Measurements from ENCODE around the gene TCAF1. TPM values are rescaled to one million over a fixed set of nuclear protein-coding genes. Genes with fewer than 3 reads are reported as not detected.

Gene TCAF1
- total and polyA plus RNA-seq, 4 donors: 10.1 to 65.8 (median 24.7) TPM

DNA sequence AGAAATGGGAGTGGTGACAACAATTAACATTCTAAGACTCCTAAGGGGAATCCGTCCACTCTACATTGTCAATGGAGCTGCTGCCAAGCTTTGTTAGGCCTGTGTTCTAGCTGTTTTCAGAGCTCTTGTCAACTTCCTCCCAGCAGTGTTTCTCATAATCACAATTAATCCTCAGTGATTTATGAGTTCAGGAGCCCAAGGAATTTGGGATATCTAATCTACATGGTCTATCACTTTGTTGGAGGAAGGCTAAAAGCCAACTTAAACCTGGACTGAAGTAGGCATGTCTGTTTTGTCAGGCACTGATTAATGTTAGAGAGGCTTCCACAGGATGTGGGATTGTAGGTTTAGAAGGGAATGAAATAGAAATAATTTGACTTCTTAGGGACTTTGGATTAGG lies 22.9 kb upstream of the TCAF1 start:
- Histone ChIP-seq H3K9me3 (ENCODE audit: control insufficient read depth in 4 of 4, insufficient read depth in 3 of 4, low read length in 3 of 4) (no peaks in the 10 kb centered on the region), H3K4me1 (ENCODE audit: control insufficient read depth in 5 of 5, insufficient read depth in 5 of 5, low read length in 5 of 5) (no peaks in the 10 kb centered on the region), H3K9ac (ENCODE audit: insufficient read depth in 1 of 2, low read length in 2 of 2) (no peak overlapping the region), H3K27ac (ENCODE audit: low read depth in 1 of 2, low read length in 1 of 2) (no peak overlapping the region), H3K27me3 (ENCODE audit: control insufficient read depth in 3 of 3, insufficient read depth in 3 of 3, low read length in 2 of 3) (no peaks in the 10 kb centered on the region), H3K4me3 (no peak overlapping the region), H3K36me3 (ENCODE audit: control insufficient read depth in 4 of 4, insufficient read depth in 4 of 4, low read length in 4 of 4) (no peaks in the 10 kb centered on the region)
- TF ChIP-seq, protein P1, sequence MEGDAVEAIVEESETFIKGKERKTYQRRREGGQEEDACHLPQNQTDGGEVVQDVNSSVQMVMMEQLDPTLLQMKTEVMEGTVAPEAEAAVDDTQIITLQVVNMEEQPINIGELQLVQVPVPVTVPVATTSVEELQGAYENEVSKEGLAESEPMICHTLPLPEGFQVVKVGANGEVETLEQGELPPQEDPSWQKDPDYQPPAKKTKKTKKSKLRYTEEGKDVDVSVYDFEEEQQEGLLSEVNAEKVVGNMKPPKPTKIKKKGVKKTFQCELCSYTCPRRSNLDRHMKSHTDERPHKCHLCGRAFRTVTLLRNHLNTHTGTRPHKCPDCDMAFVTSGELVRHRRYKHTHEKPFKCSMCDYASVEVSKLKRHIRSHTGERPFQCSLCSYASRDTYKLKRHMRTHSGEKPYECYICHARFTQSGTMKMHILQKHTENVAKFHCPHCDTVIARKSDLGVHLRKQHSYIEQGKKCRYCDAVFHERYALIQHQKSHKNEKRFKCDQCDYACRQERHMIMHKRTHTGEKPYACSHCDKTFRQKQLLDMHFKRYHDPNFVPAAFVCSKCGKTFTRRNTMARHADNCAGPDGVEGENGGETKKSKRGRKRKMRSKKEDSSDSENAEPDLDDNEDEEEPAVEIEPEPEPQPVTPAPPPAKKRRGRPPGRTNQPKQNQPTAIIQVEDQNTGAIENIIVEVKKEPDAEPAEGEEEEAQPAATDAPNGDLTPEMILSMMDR (IDR thresholded peaks at IDR 0.05; ENCODE audit: control extremely low read depth, extremely low read depth): no peak
- DNase-seq: no peak
- ATAC-seq (ENCODE audit: insufficient read depth, low FRiP score): no peak
- WGBS, 2 donors: 65 to 70% methylated on average over 1 of the region's 1 CpG

DNA sequence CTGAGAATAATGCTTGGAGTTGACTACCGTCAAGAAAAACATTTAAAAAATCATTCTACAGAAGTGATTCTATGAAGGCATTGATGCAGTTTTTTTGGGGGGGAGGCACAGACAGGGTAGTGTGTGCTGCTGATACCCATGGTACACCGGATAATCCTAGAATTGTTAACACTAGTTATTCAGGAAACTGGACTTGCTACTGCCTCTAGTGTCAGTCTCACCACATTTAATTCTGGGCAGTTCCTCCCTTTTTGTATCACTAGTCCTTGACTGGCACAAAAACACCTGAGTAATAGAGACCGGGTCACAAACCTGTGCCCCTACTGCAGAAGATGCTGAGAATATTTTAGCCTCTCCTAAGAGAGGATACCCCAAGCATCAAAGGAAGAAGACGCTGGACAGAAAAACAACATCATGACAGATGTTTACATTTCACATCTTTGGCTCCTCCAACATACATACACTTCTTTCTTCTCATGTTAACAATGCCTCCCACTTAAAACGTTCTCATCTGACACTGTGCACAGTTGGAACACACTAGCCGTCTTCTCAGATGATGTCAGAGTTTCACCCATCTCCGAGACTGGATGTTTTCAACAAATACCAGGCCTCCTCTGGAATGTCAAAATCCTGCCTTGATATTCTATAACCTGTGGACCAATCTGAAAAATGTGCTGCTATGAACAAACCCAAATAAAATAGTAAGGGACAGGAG lies 13.1 kb upstream of the TCAF1 start:
- no peaks in the 10 kb centered on the region for H3K36me3 ChIP-seq (ENCODE audit: control insufficient read depth in 4 of 4, insufficient read depth in 4 of 4, low read length in 4 of 4)
- TF ChIP-seq, protein P1 (IDR thresholded peaks at IDR 0.05; ENCODE audit: control extremely low read depth, extremely low read depth): no peak
- no peak for ATAC-seq (ENCODE audit: insufficient read depth, low FRiP score)
- H3K9ac ChIP-seq (ENCODE audit: insufficient read depth in 1 of 2, low read length in 2 of 2): no peak overlapping the region
- H3K27ac ChIP-seq (ENCODE audit: low read depth in 1 of 2, low read length in 1 of 2): no peak overlapping the region
- H3K4me1 ChIP-seq (ENCODE audit: control insufficient read depth in 5 of 5, insufficient read depth in 5 of 5, low read length in 5 of 5): peaks cover 0 to 34% (median 5%) of the 10 kb centered on the region in 5 donors
- DNase-seq: peak in 2 of 3 donors; percentile 58 to 68
- no peaks in the 10 kb centered on the region for H3K27me3 ChIP-seq (ENCODE audit: control insufficient read depth in 3 of 3, insufficient read depth in 3 of 3, low read length in 2 of 3)
- H3K4me3 ChIP-seq: no peak overlapping the region
- H3K9me3 ChIP-seq (ENCODE audit: control insufficient read depth in 4 of 4, insufficient read depth in 3 of 4, low read length in 3 of 4): no peaks in the 10 kb centered on the region
- 59 to 78% methylated on average over 7 of the region's 7 CpGs for WGBS, 2 donors

DNA sequence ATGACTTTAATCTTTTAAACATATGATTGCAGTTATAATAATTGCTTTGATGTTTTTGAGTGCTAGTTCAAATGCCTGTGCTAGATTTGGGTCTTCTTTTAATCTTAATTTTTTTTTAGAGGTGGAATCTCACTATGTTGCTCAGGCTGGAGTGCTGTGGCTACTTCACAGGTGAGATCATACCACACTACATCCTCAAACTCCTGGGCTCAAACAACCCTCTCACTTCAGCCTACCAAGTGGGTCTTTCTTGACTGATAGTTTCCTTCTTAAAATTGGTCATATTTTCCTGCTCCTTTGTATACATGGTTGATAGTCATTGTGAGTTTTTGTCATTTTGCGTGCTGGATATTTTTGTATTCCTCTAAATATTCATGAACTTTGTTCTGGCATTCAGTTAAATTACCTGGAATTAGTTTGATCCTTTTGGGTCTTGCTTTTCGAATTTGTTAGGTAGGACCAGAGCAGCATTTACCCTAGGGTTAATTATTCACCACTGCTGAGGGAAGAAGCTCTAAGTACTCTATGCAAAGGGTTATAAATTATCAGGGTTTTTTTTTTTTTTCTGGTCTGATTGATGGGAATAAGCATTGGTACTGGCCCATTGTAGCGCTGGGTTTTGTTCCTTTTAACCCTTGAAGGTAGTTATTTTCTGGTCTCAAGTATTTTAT lies 12.1 kb upstream of the TCAF1 start:
- H3K27ac ChIP-seq (ENCODE audit: low read depth in 1 of 2, low read length in 1 of 2): no peak overlapping the region
- no peak for ATAC-seq (ENCODE audit: insufficient read depth, low FRiP score)
- no peaks in the 10 kb centered on the region for H3K36me3 ChIP-seq (ENCODE audit: control insufficient read depth in 4 of 4, insufficient read depth in 4 of 4, low read length in 4 of 4)
- H3K9me3 ChIP-seq (ENCODE audit: control insufficient read depth in 4 of 4, insufficient read depth in 3 of 4, low read length in 3 of 4): no peaks in the 10 kb centered on the region
- no peak overlapping the region for H3K9ac ChIP-seq (ENCODE audit: insufficient read depth in 1 of 2, low read length in 2 of 2)
- H3K4me3 ChIP-seq: no peak overlapping the region
- H3K27me3 ChIP-seq (ENCODE audit: control insufficient read depth in 3 of 3, insufficient read depth in 3 of 3, low read length in 2 of 3): no peaks in the 10 kb centered on the region
- TF ChIP-seq, protein P1 (IDR thresholded peaks at IDR 0.05; ENCODE audit: control extremely low read depth, extremely low read depth): no peak
- H3K4me1 ChIP-seq (ENCODE audit: control insufficient read depth in 5 of 5, insufficient read depth in 5 of 5, low read length in 5 of 5): peaks cover 0 to 37% (median 6%) of the 10 kb centered on the region in 5 donors
- WGBS, 2 donors: 81 to 91% methylated on average over 3 of the region's 3 CpGs
- no peak for DNase-seq

Data from lung (tissue), 12 donors.